HG02763 (cell line): ENCODE data around the gene YY1AP1.
"Not testable (repeated sequence)": the region's sequence is repeated elsewhere in the genome, so short reads cannot be mapped to it uniquely, and the experiment has no call there.

ENCODE experiments used
- ATAC-seq: cut with Tn5 transposase; IDR thresholded peaks from one replicate; pipeline ENCODE4 v1.9.1; 2021; ENCODE audit warnings: mild to moderate bottlenecking, moderate library complexity; ENCODE audit not compliant: unreplicated experiment

Gene YY1AP1

DNA sequence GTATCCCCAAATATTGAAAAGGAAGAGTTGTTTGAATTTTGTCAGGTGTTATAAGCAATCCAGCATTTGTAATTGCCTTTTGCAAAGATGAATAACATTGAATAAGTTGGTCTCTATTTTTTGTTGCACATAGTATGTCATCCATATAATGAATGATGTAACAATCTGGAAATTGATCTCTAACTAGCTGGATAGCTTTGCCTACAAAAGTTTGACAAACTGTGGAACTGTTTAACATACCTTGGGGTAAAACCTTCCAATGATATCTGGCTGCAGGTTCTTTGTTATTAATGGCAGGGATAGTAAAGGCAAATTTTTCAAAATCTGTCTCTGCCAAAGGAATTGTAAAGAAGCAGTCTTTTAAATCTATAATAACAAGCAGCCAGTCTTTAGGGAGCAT is 8.0 kb upstream of the YY1AP1 start:
- no peak for ATAC-seq

- ATAC-seq = no peak
Observed at GRCh38 chr1:155695608-155696007, 7.0 kb upstream of the YY1AP1 start.

DNA sequence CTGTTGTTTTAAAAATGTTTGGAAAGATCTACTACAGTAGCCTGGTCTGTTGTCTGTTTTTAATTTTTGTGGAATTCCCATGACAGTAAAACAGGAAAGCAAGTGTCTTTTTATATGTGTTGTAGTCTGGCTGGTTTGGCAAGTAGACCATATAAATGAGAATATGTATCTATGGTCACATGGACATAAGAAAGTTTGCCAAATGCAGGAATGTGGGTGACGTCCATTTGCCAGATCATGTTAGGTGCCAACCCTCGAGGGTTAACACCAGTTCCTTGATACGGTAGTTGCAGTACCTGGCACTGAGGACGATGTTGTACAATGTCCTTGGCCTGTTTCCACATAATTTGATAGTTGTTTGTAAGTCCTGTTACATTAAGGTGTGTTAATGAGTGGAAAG is 6.5 kb upstream of the YY1AP1 start:
- ATAC-seq = no peak

- ATAC-seq = no peak
Observed at GRCh38 chr1:155694167-155694566, 5.6 kb upstream of the YY1AP1 start.

GRCh38 chr1:155691992-155692528 is 3.5 kb upstream of the YY1AP1 start:
- no peak for ATAC-seq

GRCh38 chr1:155689081-155689607 is 570 bp upstream of the YY1AP1 start, which contains the start of gene DAP3:
DAP3 (plus strand) TSS chr1:155689091; CDS start chr1:155709780, 20,689 bp downstream.
- not testable (repeated sequence) for ATAC-seq

DNA sequence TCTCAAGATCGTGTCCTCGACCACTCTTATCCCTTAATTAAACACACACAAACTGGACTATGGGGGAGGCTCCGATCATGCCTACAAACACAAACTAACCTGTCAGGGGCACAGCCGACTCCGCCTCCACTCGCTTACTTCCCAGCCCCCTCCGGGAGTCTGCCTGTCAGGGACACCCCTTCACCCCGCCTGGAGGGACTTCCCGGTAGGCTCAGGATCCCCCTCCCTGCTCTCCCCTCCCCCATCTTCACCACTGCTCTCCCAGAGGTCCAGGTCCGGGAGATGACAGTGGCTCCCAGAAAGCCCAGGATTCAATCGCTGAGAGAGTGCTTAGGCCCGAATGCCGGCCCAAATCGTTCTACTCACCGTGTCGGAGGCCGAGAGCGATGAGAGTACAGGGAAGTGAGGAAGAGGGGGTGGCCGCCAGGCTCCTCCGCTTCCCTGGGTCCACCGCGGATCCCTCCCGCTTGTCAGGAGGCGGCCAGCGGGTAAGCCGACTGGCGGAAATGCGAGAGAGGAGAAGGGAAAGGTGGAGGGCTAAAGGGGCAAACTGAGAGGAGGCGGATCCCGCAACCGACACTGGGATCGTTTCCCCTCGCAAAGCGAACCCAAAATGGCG is 760 bp downstream of the YY1AP1 start:
- ATAC-seq = peak; percentile 9

DNA sequence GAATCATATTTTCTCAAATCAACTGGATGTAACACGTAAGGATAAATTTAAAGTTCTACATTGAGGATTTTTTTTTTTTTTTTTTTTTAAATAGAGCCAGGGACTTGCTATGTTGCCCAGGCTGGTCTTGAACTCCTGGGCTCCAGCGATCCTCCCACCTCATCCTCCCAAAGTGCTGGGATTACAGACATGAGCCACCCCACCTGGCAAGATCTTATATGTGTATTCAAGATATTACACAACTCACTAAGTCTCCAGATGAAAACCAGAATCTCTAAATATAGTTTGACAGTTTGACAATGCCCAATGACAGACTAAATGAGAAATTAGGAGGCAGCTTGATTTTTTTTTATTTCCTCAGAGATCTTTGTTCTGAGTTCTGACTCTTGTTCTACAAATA is 6.8 kb downstream of the YY1AP1 start:
- no peak for ATAC-seq

DNA sequence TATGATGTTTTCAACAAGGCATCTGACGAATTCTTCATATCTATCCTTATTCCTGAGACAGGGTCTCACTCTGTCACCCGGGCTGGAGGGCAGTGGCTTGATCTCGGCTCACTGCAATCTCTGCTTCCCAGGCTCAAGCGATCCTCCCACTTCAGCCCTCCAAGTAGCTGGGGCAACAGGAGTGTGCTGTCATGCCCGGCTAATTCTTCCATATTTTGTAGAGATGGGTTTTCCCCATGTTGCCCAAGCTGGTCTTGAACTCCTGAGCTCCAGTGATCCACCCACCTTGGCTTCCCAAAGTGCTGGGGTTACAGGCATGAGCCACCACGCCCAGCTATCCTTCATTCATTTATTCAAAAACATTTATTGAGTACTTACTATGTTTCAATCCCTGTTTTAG is 8.0 kb downstream of the YY1AP1 start:
- ATAC-seq = no peak

GRCh38 chr1:155678992-155679391 is 9.6 kb downstream of the YY1AP1 start:
- not testable (repeated sequence) for ATAC-seq

DNA sequence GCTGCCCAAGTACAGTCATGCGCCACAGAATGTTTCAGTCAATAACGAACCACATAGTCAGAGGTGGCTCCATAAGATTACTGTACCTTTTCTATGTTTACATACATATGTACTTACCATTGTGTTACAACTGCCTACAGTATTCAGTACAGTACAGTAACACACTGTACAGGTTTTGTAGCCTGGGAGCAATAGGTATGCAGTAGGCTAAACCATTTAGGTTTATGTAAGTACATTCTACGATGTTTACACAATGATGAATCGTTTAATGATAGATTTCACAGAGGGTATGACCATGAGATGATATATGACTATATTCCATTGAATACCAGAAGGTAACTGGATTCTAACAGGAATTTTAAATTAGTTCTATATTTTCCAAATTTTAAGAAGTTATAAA is 10.5 kb downstream of the YY1AP1 start:
- no peak for ATAC-seq

DNA sequence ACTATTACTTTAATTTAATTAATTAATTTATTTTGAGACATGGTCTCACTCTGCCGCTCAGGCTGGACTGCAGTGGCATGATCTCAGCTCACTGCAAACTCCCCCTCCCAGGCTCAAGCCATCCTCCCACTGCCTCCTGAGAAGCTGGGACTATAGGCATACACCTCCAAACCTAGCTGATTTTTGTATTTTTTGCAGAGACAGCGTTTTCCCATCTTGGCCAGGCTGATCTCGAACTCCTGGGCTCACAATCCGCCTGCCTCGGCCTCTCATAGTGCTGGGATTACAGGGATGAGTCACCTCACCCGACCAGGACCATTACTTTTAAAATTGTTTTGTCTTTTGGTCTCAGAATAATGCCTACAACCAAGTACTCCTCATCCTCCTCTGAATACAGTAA is 15.6 kb downstream of the YY1AP1 start:
- no peak for ATAC-seq

DNA sequence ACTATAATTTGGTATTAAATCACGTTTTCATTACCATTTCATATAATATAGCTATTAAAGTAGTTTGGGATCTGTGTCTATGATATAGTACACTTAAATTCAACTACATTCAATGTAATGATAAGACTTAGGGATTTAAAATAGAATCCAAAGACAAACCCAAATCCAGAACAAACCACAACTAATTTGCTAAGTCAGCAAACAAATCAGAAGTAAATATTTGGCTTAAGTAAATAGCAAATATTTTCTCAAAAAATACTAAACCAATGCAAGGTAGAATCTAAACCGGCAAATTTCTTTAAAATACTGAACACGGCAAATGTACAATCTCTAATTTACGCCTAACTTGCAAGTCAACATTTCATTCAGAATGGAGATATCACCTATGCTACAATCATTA is 16.8 kb downstream of the YY1AP1 start:
- no peak for ATAC-seq

DNA sequence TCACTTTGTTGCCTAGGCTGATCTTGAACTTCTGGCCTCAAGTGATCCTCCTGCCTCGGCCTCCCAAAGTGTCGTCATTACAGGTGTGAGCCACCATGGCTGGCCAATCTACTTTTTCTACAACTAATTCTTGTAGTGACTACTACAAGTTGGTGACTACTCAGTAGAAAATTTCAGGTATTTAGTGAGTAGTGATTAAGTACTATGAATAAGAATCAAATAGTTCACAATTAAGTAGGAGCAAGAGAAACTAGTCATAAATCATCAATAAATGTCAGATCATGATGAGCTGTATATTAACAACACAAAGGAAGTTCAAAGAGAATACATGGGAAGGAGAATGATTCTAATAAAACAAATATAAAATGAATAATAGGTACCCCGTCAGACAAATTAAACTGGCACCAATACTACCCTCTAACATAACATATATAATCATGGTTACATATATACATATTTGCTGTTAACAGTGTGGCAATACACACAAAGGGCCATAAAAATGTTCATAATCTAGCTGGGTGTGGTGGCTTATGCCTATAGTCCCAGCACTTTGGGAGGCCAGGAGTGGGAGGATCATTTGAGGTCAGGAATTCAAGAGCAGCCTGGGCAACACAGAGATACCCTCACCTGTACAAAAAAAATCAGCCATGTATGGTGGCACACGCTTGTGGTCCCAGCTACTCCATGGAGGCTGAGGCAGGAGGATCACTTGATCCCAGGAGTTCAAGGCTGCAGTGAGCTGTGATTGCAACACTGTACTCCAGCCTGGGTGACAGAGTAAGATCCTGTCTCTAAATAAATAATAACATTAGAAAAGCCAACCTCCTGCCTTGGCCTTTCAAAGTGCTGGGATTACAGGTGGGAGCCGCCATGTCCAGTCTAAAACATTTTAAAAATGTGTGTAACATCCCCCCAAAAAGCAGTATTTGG is 19.1 kb downstream of the YY1AP1 start:
- no peak for ATAC-seq

DNA sequence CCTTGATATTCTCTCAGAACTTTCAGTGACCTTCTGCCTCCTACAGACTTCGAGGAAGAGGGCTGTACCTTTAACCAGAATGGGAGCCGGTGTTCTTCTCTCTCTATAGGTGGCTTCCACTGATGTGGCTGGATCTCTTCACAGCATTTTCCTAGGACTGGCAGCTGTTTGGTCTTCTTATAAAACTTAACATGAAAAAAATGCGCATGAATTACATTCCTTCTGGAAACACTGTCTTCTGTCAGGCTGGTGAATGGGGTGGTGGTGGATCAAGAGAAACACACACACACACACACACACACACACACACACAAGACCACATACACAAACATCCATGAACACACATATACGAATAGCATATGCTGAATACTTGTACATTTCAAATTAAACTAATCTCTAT is 27.3 kb downstream of the YY1AP1 start:
- ATAC-seq = not testable (repeated sequence)

DNA sequence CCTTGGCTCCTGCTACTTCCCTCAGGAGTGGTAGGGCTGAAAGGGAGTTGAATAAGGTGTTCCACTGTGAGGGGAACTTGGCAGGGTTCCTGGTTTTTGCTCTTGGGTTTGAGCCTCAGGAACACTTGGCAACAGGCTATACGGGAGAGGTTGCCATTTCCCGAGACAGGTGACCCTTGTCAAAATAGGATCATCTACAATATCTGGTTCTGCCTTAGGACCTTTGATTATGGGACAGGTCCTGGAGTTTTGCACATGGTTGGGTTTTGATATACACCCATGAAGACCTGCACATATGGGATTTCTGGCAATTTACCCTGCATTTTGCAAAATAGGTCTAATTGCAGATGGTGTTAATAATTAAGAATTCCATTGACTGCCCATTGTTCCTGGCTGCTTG is 31.1 kb downstream of the YY1AP1 start:
- no peak for ATAC-seq

DNA sequence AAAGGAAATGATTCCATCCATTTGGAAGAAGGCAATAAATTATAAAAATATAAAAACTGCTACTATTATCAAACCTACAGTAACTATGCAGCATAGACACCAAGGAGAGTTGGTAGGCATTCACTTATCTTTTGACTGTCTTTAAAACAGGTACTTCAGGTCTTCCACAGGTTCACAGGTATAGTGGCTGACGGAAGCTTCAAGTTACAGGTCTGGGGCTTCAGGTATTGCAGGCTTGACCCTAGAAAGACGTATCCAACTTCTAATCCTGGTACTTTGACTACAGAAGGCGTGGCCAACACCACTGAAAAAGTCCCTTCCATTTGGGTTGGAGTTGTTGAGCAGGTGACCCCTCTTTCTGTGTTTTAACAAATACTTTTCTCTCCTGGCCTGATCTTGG is 35.6 kb downstream of the YY1AP1 start:
- no peak for ATAC-seq

DNA sequence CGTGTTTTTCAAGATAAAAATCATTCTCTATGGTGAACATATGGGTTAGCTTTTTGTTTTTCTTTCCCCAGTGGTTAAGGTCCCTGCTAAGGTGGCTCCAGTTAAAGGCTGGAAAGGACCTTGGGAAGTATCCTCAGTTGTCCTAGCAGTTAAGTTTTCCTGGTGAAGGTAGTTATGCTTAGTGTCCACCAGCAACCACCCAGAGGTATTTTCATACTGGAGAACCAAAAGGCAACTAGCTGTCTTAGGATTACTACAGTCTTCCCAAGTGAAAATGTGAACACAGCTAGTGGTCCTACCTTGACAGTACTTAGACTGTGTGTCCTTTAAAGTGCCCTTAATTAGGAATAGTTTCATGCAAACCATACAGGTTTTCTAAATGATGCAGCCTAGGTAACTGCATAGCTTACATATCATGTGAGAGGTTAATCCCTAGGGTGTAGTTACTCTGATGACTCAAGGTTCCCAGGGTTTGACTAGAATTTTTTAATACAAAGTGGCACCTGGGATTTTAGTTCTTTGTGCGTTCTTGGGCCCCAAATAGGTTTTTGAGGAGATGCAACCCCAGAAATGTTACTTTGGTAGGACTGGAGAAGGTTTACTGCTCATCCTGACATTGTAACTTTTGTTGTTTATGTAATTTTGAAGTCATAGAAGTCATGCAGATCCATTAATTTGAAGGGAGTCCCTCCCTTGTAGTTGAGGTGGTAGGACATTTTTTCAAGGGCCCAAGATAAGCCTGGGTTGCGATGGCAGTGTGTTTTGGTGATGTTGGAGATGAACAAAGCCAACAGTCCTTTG is 36.5 kb downstream of the YY1AP1 start:
- no peak for ATAC-seq

- no peak for ATAC-seq
Observed at GRCh38 chr1:155650231-155650757, 38.3 kb downstream of the YY1AP1 start.

DNA sequence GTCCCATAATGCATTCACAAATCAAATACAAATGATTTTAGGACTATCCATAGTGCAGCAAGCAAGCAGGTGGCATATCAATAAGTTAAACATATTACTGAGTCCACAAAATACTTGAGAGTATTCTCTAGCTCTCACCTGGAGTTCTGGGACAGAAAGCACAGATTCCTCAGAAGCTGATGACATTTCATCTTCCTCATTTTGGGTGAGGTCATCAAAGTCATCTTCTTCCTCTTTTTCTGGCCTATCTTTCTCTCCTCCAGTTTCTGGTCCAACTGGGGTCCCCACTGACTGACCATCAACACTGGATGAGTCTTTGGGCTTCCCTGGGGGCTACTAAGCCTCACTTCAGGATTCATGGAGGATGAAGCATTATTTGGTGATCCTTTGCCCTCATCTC is 38.9 kb downstream of the YY1AP1 start:
- ATAC-seq = no peak
